Measurements from ENCODE around the gene TIGD3.
"Not testable (repeated sequence)": the region's sequence is repeated elsewhere in the genome, so short reads cannot be mapped to it uniquely, and the experiment has no call there.

TIGD3 gene

DNA sequence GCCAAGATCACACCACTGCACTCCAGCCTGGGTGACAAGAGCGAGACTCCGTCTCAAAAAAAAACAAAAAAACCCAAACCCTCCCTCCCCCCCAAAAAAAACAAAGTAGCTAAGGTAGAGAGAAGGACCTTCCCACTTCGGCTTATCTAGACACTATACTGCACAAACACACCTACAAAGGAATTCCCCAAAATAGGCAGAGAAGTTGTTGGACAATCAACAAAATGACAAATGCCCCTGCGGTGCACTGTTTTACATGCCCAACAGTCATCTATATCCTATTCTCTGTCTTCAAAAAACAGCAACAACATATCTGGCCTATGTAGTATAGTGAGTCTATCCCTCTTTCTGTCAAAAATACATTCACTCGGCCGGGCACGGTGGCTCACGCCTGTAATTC, 27.5 kb upstream of the TIGD3 start:
- no peak for DNase-seq (ENCODE audit: low spot score)

DNA sequence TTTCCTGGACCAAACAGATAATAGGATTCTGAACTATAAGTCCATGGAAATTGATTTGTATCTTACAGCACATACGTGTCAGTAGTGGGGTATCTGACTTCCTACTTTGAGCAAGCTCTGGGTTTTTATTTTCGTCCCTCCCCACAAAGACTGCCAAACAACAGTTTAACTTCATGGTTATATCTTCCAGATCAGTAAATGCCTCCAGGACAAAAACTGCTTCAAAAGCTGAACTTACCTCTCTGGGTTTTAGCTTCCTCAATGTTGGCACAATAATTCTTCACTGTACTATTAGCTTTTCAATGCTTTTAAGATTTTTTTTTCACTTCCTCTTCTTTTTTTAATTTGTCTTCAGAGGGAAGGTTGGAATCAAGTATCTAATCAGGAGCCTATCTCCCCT, 25.1 kb upstream of the TIGD3 start:
- DNase-seq (ENCODE audit: low spot score) = no peak

DNA sequence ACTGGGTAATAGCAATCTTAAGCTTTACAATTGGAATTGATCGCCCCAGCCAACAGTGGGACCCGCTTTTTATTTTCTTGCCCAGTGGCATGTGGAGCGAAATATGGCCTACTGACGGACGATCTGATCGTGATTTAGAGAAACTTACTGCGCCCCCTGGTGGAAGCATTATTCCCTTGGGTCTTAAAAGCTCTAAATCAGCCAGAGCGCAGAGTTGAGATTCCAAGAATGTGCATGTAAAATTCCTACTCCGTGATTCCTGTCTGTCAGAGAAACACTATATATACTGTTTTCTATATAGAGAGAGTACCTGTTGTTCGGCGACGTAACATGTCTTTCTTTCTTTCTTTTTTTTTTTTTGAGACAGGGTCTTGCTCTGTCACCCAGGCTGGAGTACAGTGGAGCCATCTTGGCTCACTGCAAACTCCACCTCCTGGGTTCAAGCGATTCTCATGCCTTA, 24.6 kb upstream of the TIGD3 start:
- DNase-seq (ENCODE audit: low spot score) = peak; percentile 72

GRCh38 chr11:65330544-65330943, 24.0 kb upstream of the TIGD3 start:
- no peak for DNase-seq (ENCODE audit: low spot score)

DNA sequence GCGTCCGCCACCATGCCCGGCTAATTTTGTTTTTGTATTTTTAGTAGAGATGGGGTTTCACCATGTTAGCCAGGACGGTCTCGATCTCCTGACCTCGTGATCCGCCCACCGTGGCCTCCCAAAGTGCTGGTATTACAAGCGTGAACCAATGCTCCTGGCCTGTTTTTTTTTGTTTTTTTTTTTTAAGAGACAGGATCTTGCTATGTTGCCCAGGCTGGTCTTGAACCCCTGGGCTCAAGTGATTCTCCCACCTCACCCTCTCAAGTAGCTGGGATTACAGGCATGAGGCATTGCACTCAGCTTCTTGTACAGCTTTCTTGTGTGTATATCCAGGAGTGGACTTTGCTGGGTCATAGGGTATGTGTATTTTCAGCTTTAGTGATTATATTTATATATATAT, 22.0 kb upstream of the TIGD3 start:
- DNase-seq (ENCODE audit: low spot score) = not testable (repeated sequence)

GRCh38 chr11:65334696-65335295, 19.8 kb upstream of the TIGD3 start:
- DNase-seq (ENCODE audit: low spot score) = no peak

GRCh38 chr11:65338676-65339075, 15.9 kb upstream of the TIGD3 start:
- no peak for DNase-seq (ENCODE audit: low spot score)

DNA sequence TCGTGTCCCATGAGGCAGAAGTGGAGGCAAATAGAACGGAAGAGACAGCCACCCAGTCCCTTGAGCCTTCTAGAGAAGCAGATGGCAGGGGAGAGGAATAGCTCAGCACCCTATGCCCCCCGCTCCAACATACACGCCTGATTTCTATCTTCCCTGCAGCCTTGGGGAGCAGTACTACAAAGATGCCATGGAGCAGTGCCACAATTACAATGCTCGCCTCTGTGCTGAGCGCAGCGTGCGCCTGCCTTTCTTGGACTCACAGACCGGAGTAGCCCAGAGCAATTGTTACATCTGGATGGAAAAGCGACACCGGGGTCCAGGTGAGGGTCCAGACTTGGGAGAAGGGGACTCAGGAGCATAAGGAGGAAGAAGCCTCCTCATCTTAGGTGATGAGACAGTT, 14.3 kb upstream of the TIGD3 start:
- no peak for DNase-seq (ENCODE audit: low spot score)

GRCh38 chr11:65341856-65342255, 12.7 kb upstream of the TIGD3 start:
- DNase-seq (ENCODE audit: low spot score) = no peak

DNA sequence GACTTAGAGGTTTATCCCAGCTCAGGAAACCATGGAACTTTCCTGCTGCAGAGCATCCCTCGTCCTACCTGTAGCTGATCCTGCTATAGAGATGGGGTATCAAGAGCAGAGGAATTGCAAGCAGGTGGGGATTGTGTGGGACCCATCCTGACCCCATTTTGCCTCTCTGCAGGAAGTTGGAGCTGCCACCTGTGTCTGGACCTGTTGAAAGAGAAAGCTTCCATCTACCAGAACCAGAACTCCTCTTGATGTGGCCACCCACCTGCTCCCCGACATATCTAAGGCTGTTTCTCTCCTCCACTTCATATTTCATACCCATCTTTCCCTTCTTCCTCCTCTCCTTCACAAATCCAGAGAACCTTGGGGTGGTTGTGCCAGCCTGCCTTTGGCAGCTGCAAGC, 3.0 kb upstream of the TIGD3 start:
- DNase-seq (ENCODE audit: low spot score) = no peak

DNA sequence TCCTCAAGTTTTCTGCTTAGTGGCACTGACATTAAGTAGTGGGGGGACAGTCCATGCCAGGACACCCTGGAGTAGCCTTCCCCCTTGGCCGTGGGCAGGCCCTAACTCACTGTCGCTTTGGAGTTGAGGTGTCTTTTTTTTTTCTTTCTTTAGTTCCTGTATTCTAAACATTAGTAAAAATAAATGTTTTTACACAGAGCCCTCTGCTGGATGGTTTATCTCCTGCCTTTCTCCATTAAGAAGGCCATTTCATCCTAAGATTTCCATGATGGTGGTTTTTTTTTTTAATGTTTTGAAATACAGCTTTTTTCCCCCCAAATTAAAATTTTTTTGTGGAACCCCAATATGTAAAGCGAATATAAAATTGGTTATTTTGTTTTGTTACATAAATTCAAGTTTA, 1.8 kb upstream of the TIGD3 start:
- no peak for DNase-seq (ENCODE audit: low spot score)

- DNase-seq (ENCODE audit: low spot score) = no peak
These were observed 1.2 kb upstream of the TIGD3 start for GRCh38 chr11:65353376-65353775.

DNA sequence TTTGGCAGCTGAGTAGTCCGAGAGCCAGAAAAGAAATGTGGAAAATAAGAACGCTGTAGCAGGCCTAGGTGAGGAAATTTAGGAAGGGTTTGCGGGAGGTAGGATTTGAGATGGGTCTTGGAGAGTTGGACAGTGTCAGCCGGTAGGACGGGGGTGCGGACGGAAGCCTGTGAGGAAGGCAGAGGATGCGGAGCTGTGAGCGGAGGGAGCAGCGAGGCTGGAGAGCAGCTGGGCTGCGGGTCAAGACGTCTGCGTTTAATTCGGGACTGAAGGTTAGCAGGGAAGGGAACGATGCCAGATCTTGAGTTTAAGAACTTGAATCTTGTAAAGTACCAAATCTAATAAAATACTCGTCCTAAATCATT, 669 bp upstream of the TIGD3 start:
- no peak for DNase-seq (ENCODE audit: low spot score)

DNA sequence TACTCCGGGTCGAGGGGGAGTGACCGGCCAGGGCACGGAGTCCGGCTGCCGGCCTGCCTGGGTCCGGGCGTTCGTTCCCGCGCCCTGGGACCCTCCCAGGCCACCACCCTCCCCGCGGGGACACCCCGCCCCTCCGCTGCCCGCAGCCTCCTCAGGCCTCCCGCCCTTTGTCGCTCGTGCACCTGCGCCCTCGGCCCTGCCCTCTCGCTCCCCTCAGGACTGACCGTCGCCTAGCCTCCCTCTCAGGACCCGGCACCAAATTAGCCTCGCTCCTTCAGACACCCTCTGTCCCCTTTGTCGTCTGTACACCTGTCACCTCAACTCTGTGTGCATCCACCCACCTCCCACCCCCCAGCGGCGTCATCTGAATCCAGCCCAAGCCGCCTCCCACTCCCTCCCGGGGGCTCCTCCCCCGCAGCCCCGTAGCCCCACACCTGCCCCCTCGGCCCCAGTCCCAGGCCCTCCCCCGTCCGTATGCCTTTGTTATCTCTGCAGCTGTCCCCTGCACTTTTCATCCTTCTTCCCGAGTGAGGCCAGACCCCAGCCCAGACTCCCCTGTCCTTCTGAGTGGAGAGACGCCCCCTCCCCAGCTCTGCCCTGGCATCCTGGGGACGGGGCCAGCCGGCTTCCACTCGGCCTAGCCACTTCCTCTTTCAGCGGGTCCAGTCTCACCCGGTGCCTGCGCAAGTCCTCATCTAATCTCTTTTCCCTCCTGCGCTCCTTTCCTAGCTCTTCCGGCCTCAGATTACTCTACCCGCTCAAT, 643 bp downstream of the TIGD3 start:
- DNase-seq (ENCODE audit: low spot score) = no peak

GRCh38 chr11:65355776-65356393, 1.3 kb downstream of the TIGD3 start:
- peak; percentile 59 for DNase-seq (ENCODE audit: low spot score)

- DNase-seq (ENCODE audit: low spot score) = no peak
These were observed 1.9 kb downstream of the TIGD3 start for GRCh38 chr11:65356394-65356972.

DNA sequence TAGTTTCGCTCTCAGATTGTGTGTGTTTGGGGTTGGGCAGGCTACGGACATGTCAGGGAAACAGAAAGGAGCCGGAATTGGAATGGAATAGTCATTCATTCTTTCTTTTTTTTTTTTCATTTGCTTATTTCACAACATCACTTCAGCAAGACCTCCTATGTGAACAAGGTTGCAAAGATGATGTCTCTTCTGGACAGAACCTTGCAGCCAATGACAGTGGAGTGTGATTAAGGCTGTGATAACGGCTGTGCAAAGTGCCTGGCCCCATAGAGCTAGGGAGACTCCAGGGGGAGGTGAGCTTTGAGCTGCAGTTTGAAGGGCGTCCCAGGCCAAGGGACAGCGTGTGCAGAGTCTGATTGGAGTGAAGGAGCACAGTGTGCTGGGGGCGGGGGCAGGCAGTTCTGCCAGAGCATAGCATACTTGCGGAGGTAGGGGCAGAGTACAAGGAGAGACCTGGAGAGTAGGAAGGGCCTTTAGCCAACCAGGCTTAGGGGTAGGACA, 3.4 kb downstream of the TIGD3 start:
- DNase-seq (ENCODE audit: low spot score) = no peak

DNA sequence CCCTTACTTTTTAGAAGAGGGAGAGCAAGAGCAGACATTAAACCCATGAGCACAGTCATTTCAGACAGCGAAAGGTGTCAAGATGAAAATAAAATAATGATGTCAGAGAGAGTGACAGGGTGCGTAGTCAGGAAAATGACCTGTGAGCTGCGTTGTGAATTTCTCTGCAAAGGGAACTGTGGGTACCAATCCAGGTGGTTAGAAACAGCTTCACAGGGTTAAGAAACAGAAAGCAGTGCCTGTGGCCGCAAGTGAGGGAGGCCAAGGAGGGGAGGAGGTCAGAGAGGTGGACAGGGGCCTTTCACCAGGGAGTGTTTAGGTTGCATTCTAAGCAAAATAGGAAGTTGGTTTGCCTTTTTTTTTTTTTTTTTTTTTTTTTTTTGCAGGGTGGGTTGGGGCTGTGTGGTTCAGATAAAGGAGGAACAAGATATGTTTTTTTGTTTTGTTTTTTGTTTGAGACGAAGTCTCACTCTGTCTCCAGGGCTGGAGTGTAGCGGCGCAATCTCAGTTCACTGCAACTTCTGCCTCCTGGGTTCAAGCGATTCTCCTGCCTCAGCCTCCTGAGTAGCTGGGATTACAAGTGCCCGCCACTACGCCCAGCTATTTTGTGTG, 7.9 kb downstream of the TIGD3 start:
- no peak for DNase-seq (ENCODE audit: low spot score)

DNA sequence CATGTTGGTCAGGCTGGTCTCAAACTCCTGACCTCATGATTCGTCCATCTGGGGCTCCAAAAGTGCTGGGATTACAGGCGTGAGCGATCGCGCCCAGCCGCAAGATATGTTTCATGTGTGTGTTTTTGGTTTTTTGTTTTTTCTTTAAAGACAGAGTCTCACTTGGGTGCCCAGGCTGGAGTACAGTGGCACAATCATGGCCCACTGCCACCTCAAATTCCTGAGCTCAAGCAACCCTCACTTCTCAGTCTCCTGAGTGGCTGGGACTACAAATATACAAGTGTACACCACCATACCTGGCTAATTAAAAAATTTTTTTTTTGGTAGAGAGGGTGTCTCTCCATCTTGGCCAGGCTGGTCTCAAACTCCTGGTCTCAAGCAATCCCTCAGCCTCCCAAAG, 8.4 kb downstream of the TIGD3 start:
- no peak for DNase-seq (ENCODE audit: low spot score)

GRCh38 chr11:65363770-65364169, 9.2 kb downstream of the TIGD3 start:
- no peak for DNase-seq (ENCODE audit: low spot score)

GRCh38 chr11:65366340-65366773, 11.8 kb downstream of the TIGD3 start:
- DNase-seq (ENCODE audit: low spot score) = peak; percentile 90

DNA sequence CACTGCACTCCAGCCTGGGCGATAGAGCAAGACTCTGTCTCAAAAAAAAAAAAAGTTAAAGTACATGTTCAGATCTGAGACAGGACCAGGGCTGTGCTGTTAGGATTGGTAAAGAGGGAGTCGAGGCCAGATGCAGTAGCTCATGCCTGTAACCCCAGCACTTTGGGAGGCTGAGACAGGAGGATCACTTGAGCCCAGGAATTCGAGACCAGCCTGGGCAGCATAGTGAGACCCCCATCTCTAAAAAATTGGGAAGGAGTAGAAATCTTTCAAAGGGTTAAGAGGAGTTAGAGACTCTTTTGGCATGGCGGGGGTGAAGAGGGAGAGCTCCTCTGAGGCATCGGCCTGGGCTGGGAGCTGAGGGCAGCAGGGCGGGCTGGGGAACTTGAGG, 16.1 kb downstream of the TIGD3 start:
- no peak for DNase-seq (ENCODE audit: low spot score)

Measured in AG08395 (cell line).